ENCODE results near the gene SH2D6.

SH2D6 gene

GRCh38 chr2:85388878-85389538 is 29.5 kb upstream of the SH2D6 start:
- TF ChIP-seq CTCF (IDR thresholded peaks at IDR 0.05; ENCODE audit: low read depth, low read length), result no peak
- H3K9me3 ChIP-seq, result no peaks in the 10 kb centered on the region
- no peak for DNase-seq
- no peaks in the 10 kb centered on the region for H3K4me1 ChIP-seq
- no peak overlapping the region for H3K4me3 ChIP-seq (ENCODE audit: low read depth, low read length)
- no peaks in the 10 kb centered on the region for H3K27me3 ChIP-seq
- H3K36me3 ChIP-seq, result no peaks in the 10 kb centered on the region

DNA sequence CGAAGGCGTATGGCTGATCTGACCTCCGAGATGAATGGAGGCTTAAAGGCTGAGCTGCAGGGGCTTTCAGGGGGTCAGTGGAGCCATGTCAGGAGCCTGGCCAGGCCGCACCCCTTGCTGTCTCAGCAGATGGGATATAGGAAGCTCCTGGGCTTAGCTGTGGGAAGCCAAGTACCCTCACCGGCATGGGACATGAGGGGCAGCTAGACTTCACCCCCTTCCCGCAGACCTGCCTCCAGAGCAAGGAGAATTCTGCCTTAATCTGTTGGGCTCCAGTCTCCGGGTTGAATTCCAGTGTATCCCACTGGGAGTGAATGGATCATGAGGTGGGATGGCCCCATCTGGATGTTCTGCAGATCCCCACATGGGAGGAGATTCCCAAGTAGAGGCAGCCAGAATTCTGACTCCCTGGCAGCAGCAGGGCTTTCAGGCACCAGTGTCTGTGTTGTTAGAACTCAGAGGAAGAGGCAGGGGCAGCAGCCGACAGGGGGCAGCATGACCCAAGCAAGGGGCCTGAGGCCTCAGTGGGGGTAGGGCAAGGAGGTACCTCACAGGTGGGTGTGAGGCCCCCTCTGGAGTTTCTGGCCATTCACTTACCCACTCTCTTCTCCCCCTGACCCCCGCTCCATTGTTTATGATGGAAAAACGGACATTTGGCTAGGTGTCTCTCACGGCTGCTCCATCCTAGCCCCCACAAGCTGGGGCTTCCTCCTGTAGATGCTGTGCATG is 27.4 kb upstream of the SH2D6 start:
- peak; percentile 69 for DNase-seq
- Histone ChIP-seq H3K27me3 (no peaks in the 10 kb centered on the region), H3K36me3 (no peaks in the 10 kb centered on the region), H3K4me1 (no peaks in the 10 kb centered on the region), H3K4me3 (ENCODE audit: low read depth, low read length) (no peak overlapping the region), H3K9me3 (no peaks in the 10 kb centered on the region)
- TF ChIP-seq CTCF (IDR thresholded peaks at IDR 0.05; ENCODE audit: low read depth, low read length), result peak; percentile 66

- no peaks in the 10 kb centered on the region for H3K9me3 ChIP-seq
- no peaks in the 10 kb centered on the region for H3K4me1 ChIP-seq
- no peak for TF ChIP-seq CTCF (IDR thresholded peaks at IDR 0.05; ENCODE audit: low read depth, low read length)
- H3K4me3 ChIP-seq (ENCODE audit: low read depth, low read length), result no peak overlapping the region
- no peaks in the 10 kb centered on the region for H3K27me3 ChIP-seq
- H3K36me3 ChIP-seq, result no peaks in the 10 kb centered on the region
- no peak for DNase-seq
Observed at GRCh38 chr2:85393836-85394235, 24.7 kb upstream of the SH2D6 start.

DNA sequence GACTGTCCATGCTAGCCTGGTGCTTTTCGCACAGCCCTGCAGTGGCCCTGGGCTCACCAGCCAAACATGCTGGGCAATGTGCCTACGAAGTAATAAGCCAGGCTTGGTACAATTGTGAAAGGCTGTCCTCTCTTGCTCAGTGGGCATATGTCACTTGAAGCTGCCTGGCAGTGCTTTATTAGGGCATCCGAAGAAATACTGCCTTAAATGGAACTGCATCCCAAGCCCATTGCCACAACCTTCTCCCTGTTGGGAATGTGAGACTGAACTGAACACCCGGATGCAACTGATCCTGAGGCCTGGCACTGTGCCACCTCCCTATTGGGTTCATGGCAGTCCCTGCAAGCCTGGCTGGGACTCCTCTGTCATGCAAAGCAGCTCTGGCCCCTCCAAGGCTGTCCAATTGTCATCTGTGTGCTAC is 24.2 kb upstream of the SH2D6 start:
- H3K4me1 ChIP-seq, result no peaks in the 10 kb centered on the region
- no peaks in the 10 kb centered on the region for H3K9me3 ChIP-seq
- DNase-seq, result peak; percentile 16
- H3K36me3 ChIP-seq, result no peaks in the 10 kb centered on the region
- no peaks in the 10 kb centered on the region for H3K27me3 ChIP-seq
- no peak overlapping the region for H3K4me3 ChIP-seq (ENCODE audit: low read depth, low read length)
- no peak for TF ChIP-seq CTCF (IDR thresholded peaks at IDR 0.05; ENCODE audit: low read depth, low read length)

DNA sequence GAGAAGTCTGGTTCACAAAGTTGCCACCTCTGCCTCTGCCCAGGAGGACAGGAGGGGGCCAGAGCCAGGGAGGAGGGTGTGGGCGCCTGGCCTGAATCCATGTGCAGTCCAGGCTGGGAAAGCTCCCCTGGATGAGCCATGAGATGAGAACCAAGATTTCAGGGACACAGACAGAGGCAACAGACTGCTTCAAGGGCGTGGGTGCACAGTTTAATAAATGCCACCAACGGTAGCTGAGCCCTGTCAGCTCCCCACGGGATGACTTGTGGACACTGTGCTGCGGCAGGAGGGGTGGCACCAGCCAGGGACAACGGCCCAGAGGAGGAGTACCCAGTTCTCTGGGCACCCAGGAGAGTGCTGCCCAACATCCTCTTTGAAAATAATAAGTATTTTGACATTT is 23.5 kb upstream of the SH2D6 start:
- Histone ChIP-seq H3K4me1 (no peaks in the 10 kb centered on the region), H3K4me3 (ENCODE audit: low read depth, low read length) (no peak overlapping the region), H3K36me3 (no peaks in the 10 kb centered on the region), H3K27me3 (no peaks in the 10 kb centered on the region), H3K9me3 (no peaks in the 10 kb centered on the region)
- DNase-seq, result no peak
- TF ChIP-seq CTCF (IDR thresholded peaks at IDR 0.05; ENCODE audit: low read depth, low read length), result no peak

DNA sequence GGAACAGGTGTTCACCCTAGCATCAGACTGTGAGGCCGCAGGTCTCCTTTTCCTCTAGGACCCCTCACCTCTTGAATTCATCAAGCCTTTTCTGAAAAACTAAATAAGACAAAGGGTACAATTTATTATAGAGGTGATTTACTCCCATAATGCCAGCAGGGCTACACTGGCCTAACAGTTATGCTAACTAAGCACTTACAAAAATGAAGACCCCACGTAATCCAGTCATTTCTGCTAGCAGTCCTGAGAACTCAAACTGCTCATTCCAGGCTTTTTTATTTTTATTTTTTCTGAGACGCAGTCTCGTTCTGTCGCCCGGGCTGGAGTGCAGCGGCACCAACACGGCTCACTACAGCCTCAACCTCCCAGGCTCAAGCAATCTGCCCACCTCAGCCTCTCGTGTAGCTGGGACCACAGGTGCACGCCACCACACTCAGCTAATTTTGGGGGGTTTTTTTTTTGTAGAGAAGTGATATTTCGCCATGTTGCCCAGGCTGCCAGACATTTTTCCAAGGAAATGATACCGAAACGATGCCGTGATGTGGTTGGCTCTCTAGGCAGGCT is 22.5 kb upstream of the SH2D6 start:
- no peaks in the 10 kb centered on the region for H3K9me3 ChIP-seq
- no peak for DNase-seq
- no peaks in the 10 kb centered on the region for H3K36me3 ChIP-seq
- no peaks in the 10 kb centered on the region for H3K4me1 ChIP-seq
- H3K27me3 ChIP-seq, result no peaks in the 10 kb centered on the region
- no peak overlapping the region for H3K4me3 ChIP-seq (ENCODE audit: low read depth, low read length)
- TF ChIP-seq CTCF (IDR thresholded peaks at IDR 0.05; ENCODE audit: low read depth, low read length), result no peak

Measured in BE2C (cell line).